Vagina (tissue), 2 donors: ENCODE measurements around the gene RAD50. TPM values are rescaled to one million over a fixed set of nuclear protein-coding genes. Genes with fewer than 3 reads are reported as not detected.

Experiments
- DNase-seq, 2 donors: peaks; one replicate each; pipeline ENCODE4 v3.0.0-alpha.2; 2017; ENCODE audit errors: extremely low spot score in 2 of 2
- H3K27ac ChIP-seq: fragments of 200-600 bp; sonication (generic); one replicate; pipeline ENCODE4 v1.5.1; 2019
- H3K27me3 ChIP-seq: fragments of 200-600 bp; sonication (generic); one replicate; pipeline ENCODE4 v1.5.1; 2019
- H3K36me3 ChIP-seq, 2 donors: fragments of 200-600 bp; sonication (generic); one replicate each; pipeline ENCODE4 v1.5.1; 2017 to 2019
- H3K4me1 ChIP-seq: fragments of 200-600 bp; sonication (generic); one replicate; pipeline ENCODE4 v1.5.1; 2019
- H3K4me3 ChIP-seq, 2 donors: fragments of 200-600 bp; sonication (generic); 1 replicate in 1 of 2; 2 replicates in 1 of 2; pipeline ENCODE4 v1.5.1; 2016 to 2019
- H3K9me3 ChIP-seq: fragments of 200-600 bp; sonication (generic); one replicate; pipeline ENCODE4 v1.5.1; 2019
- POLR2A ChIP-seq, 2 donors: fragments of 450-650 bp; IDR thresholded peaks; one replicate each; pipeline ENCODE4 v1.6.1; 2017; ENCODE audit warnings: antibody characterized with exemption in 2 of 2, mild to moderate bottlenecking in 2 of 2, moderate library complexity in 2 of 2
- POLR2AphosphoS5 ChIP-seq, 2 donors: sonication (generic); formaldehyde crosslinking; IDR thresholded peaks; one replicate each; pipeline ENCODE4 v1.9.0; 2017; ENCODE audit warnings: antibody characterized with exemption in 2 of 2, mild to moderate bottlenecking in 2 of 2, low read depth in 1 of 2; ENCODE audit not compliant: insufficient read depth in 1 of 2
- intact Hi-C: fragments of 100-400 bp; cut with DNase I; formaldehyde crosslinking; loops from one replicate; pipeline ENCODE4 v1.15.1; 2023
- total RNA-seq: library from RNA; depleted of rRNA; stranded (reverse); fragments of >200 nt; gene quantifications from one replicate; pipeline ENCODE4 v1.2.3, GENCODE V29; 2016
- TF ChIP-seq, protein P1 (sequence below), 3 experiments: fragments of 450-650 bp in 2 of 3; fragments of 200-600 bp in 1 of 3; sonication (generic) in 1 of 3; IDR thresholded peaks; one replicate each; pipeline ENCODE4 v1.5.1; 2017 to 2019; ENCODE audit warnings: antibody characterized with exemption in 3 of 3, mild to moderate bottlenecking in 2 of 3, moderate library complexity in 2 of 3

The RAD50 gene
- total RNA-seq, 1 donor from 2014 or later, result 29.0 TPM

DNA sequence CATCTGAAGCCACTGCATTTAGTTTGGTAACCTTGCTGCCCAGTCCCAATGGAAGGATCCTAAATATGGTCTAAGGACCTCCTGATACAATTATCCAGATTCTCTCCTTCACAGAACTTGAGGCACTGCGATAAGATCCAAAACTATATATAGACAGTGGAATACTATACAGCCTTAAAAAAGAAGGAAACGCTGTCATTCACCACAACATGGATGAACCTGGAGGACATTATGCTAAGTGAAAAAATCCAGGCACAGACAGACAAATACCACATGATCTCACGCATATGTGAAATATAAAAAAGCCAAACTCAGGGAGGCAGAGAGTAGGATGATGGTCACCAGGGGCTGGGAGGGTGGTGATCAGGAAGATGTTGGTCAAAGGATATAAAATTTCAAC, 114.2 kb downstream of the RAD50 start:
- no peaks in the 10 kb centered on the region for H3K9me3 ChIP-seq
- DNase-seq, result no peak
- no peak overlapping the region for H3K27ac ChIP-seq

DNA sequence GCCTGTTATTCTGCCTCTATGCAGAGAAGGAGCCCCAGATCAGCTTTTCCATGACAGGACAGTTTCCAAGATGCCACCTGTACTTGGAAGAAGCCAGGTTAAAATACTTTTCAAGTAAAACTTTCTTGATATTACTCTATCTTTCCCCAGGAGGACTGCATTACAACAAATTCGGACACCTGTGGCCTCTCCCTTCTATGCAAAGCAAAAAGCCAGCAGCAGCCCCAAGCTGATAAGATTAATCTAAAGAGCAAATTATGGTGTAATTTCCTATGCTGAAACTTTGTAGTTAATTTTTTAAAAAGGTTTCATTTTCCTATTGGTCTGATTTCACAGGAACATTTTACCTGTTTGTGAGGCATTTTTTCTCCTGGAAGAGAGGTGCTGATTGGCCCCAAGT, 116.7 kb downstream of the RAD50 start:
- no peak overlapping the region for H3K27ac ChIP-seq
- intact Hi-C loops, result no loop called here
- peaks cover 26% of the 10 kb centered on the region for H3K4me1 ChIP-seq
- H3K4me3 ChIP-seq, result no peak overlapping the region
- H3K27me3 ChIP-seq, result no peaks in the 10 kb centered on the region
- no peaks in the 10 kb centered on the region for H3K36me3 ChIP-seq
- DNase-seq, result no peak
- H3K9me3 ChIP-seq, result no peaks in the 10 kb centered on the region
- TF ChIP-seq, protein P1, sequence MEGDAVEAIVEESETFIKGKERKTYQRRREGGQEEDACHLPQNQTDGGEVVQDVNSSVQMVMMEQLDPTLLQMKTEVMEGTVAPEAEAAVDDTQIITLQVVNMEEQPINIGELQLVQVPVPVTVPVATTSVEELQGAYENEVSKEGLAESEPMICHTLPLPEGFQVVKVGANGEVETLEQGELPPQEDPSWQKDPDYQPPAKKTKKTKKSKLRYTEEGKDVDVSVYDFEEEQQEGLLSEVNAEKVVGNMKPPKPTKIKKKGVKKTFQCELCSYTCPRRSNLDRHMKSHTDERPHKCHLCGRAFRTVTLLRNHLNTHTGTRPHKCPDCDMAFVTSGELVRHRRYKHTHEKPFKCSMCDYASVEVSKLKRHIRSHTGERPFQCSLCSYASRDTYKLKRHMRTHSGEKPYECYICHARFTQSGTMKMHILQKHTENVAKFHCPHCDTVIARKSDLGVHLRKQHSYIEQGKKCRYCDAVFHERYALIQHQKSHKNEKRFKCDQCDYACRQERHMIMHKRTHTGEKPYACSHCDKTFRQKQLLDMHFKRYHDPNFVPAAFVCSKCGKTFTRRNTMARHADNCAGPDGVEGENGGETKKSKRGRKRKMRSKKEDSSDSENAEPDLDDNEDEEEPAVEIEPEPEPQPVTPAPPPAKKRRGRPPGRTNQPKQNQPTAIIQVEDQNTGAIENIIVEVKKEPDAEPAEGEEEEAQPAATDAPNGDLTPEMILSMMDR (IDR thresholded peaks at IDR 0.05), result no peak
- TF ChIP-seq POLR2A (IDR thresholded peaks at IDR 0.05) (no peak), POLR2AphosphoS5 (IDR thresholded peaks at IDR 0.05; ENCODE audit: insufficient read depth in 1 of 2, low read depth in 1 of 2) (no peak)

More for the DNA sequence above, 114.2 kb downstream of the RAD50 start:
- no peak overlapping the region for H3K4me3 ChIP-seq
- no peaks in the 10 kb centered on the region for H3K27me3 ChIP-seq
- TF ChIP-seq POLR2A (IDR thresholded peaks at IDR 0.05) (no peak), POLR2AphosphoS5 (IDR thresholded peaks at IDR 0.05; ENCODE audit: insufficient read depth in 1 of 2, low read depth in 1 of 2) (no peak)
- peaks cover 16% of the 10 kb centered on the region for H3K4me1 ChIP-seq
- no peaks in the 10 kb centered on the region for H3K36me3 ChIP-seq
- intact Hi-C loops, result no loop called here

DNA sequence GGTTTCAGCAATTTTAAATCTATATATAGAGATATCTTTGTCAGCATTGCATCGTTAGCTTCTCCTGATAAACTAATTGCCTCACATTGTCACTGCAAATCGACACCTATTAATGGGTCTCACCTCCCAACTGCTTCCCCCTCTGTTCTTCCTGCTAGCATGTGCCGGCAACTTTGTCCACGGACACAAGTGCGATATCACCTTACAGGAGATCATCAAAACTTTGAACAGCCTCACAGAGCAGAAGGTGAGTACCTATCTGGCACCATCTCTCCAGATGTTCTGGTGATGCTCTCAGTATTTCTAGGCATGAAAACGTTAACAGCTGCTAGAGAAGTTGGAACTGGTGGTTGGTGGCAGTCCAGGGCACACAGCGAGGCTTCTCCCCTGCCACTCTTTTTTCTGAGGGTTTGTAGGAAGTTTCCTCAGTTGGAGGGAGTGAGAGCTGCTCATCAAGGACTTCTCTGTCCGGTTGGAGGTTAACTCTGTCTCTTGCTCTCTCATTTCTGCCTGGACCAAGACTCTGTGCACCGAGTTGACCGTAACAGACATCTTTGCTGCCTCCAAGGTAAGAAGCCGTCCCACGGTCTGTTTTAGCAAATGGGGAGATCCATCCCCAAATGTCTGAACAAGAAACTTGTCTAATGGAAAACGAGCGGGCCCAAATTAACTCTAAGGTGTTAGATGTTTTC, 117.3 kb downstream of the RAD50 start, which contains the start of gene IL4:
IL4 (plus strand) TSS at position 51 of the 692 bp plus-strand sequence; CDS start at position 113, 62 bp downstream.
- TF ChIP-seq POLR2A (IDR thresholded peaks at IDR 0.05) (no peak), POLR2AphosphoS5 (IDR thresholded peaks at IDR 0.05; ENCODE audit: insufficient read depth in 1 of 2, low read depth in 1 of 2) (no peak)
- TF ChIP-seq, protein P1 (IDR thresholded peaks at IDR 0.05), result no peak
- Histone ChIP-seq H3K27me3 (no peaks in the 10 kb centered on the region), H3K9me3 (no peaks in the 10 kb centered on the region), H3K36me3 (no peaks in the 10 kb centered on the region), H3K27ac (peak within 1 kb of the TSS; percentile 57), H3K4me1 (peaks cover 26% of the 10 kb centered on the region), H3K4me3 (peak within 1 kb of the TSS in 1 of 2 donors; percentile 4)
- intact Hi-C loops, result no loop called here
- peak in 1 of 2 donors; percentile 72 for DNase-seq

- DNase-seq, result no peak
- H3K27me3 ChIP-seq, result no peaks in the 10 kb centered on the region
- no peaks in the 10 kb centered on the region for H3K36me3 ChIP-seq
- H3K9me3 ChIP-seq, result no peaks in the 10 kb centered on the region
- peak overlapping the region; percentile 57 for H3K27ac ChIP-seq
- peak overlapping the region in 1 of 2 donors; percentile 4 for H3K4me3 ChIP-seq
- intact Hi-C loops, result no loop called here
- H3K4me1 ChIP-seq, result peaks cover 26% of the 10 kb centered on the region
- TF ChIP-seq POLR2A (IDR thresholded peaks at IDR 0.05) (no peak), POLR2AphosphoS5 (IDR thresholded peaks at IDR 0.05; ENCODE audit: insufficient read depth in 1 of 2, low read depth in 1 of 2) (peak; percentile 52 to 68)
- TF ChIP-seq, protein P1 (IDR thresholded peaks at IDR 0.05), result no peak
Observed at GRCh38 chr5:132674671-132675506, 118.1 kb downstream of the RAD50 start.

DNA sequence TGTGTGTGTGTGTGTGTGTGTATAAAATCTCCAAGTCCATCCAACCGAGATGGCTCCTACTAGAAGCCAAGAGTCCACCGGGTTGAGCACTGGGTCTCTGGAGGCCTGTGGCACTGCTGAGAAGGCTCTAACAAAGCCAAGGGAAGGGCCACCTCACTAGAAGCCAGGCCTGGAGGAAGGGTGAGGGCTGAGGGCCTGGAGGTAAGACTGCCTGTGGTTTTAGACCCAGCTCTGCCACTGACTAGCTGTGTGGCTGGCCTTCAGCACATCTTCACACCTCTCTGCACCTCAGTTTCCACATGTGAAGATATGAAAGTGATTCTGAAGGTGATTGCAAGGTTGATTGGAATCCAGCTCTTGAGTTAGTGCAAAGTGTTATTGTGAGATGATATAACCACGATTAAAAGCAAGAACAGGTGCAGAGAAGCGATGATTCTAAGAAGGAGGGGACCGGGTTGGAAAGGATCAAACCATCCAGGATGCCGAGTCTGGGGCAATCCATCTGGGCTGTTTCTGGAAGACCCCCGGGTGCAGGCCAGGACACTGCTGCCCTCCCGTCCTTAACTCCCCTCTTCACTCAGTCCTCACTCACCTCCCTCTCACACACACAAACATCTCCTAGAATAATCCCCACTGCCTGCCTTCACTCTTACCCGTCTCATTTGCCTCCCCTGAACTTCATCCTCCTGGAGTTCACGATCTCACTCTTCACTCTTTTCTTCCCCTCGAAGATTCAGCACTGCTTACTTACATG, 119.3 kb downstream of the RAD50 start:
- intact Hi-C loops, result no loop called here
- Histone ChIP-seq H3K27ac (no peak overlapping the region), H3K9me3 (no peaks in the 10 kb centered on the region), H3K36me3 (no peaks in the 10 kb centered on the region), H3K4me1 (peaks cover 26% of the 10 kb centered on the region), H3K4me3 (no peak overlapping the region), H3K27me3 (no peaks in the 10 kb centered on the region)
- DNase-seq, result peak in 1 of 2 donors; percentile 79
- TF ChIP-seq POLR2A (IDR thresholded peaks at IDR 0.05), result no peak
- TF ChIP-seq POLR2AphosphoS5 (IDR thresholded peaks at IDR 0.05; ENCODE audit: insufficient read depth in 1 of 2, low read depth in 1 of 2), result no peak
- TF ChIP-seq, protein P1 (IDR thresholded peaks at IDR 0.05), result no peak
